Common myeloid progenitor, CD34-positive (primary cell): ENCODE measurements around the gene HOXD12.

ENCODE experiments used
- CTCF ChIA-PET: fragments of 350-600 bp; sonication (Branson Sonifier 250); formaldehyde crosslinking; loops from one replicate; lab custom pipeline; 2021; ENCODE audit warnings: antibody characterized with exemption; lab: Charles Lee
- POLR2A ChIA-PET: fragments of 350-600 bp; sonication (Branson Sonifier 250); formaldehyde crosslinking; loops from one replicate; lab custom pipeline; 2021; ENCODE audit warnings: antibody characterized with exemption; lab: Charles Lee
- DNase-seq, 3 donors: peaks; one replicate each; pipeline versions ENCODE4 v3.0.0 to v3.0.0-alpha.2; 2013
- H3K27ac ChIP-seq, 2 experiments: 1 replicate in 1 of 2; 2 replicates in 1 of 2; pipeline ENCODE4 v1.7.0; 2013; ENCODE audit warnings: inconsistent platforms in 2 of 2, low read length in 2 of 2, mild to moderate bottlenecking in 2 of 2, low read depth in 1 of 2, moderate library complexity in 1 of 2; ENCODE audit not compliant: severe bottlenecking in 2 of 2, insufficient read depth in 1 of 2, poor library complexity in 1 of 2
- H3K27me3 ChIP-seq, 5 experiments: replicated peaks in 2 of 5; 1 replicate in 3 of 5; 2 replicates in 2 of 5; pipeline versions ENCODE4 v1.6.1 to v1.7.0; 2013; ENCODE audit warnings: low read length in 4 of 5, mild to moderate bottlenecking in 2 of 5, moderate library complexity in 2 of 5, inconsistent platforms in 1 of 5; ENCODE audit not compliant: insufficient read depth in 5 of 5, control insufficient read depth in 4 of 5
- H3K36me3 ChIP-seq, 4 experiments: 1 replicate in 2 of 4; 2 replicates in 2 of 4; pipeline versions ENCODE4 v1.6.1 to v1.7.0; 2013; ENCODE audit warnings: low read length in 3 of 4, control low read depth in 1 of 4, mild to moderate bottlenecking in 1 of 4; ENCODE audit not compliant: control insufficient read depth in 4 of 4, insufficient read depth in 4 of 4
- H3K4me1 ChIP-seq, 4 experiments: 1 replicate in 3 of 4; 2 replicates in 1 of 4; pipeline versions ENCODE4 v1.6.1 to v1.7.1; 2013; ENCODE audit warnings: low read length in 3 of 4, mild to moderate bottlenecking in 3 of 4, control low read depth in 1 of 4, inconsistent platforms in 1 of 4, moderate library complexity in 1 of 4; ENCODE audit not compliant: control insufficient read depth in 4 of 4, insufficient read depth in 4 of 4; ENCODE audit errors: control extremely low read depth in 1 of 4
- H3K4me3 ChIP-seq, 7 experiments: 1 replicate in 4 of 7; 2 replicates in 3 of 7; pipeline versions ENCODE4 v1.5.1 to v1.7.0; 2013; ENCODE audit warnings: mild to moderate bottlenecking in 7 of 7, low read length in 6 of 7, moderate library complexity in 6 of 7, inconsistent platforms in 2 of 7, low read depth in 2 of 7, control low read depth in 1 of 7; ENCODE audit not compliant: insufficient read depth in 4 of 7, control insufficient read depth in 1 of 7; ENCODE audit errors: extremely low read depth in 1 of 7
- H3K9me3 ChIP-seq, 5 experiments: 1 replicate in 4 of 5; 2 replicates in 1 of 5; pipeline versions ENCODE4 v1.6.1 to v1.7.1; 2013; ENCODE audit warnings: low read length in 4 of 5, mild to moderate bottlenecking in 2 of 5, inconsistent platforms in 1 of 5, low read depth in 1 of 5, moderate library complexity in 1 of 5; ENCODE audit not compliant: control insufficient read depth in 4 of 5, insufficient read depth in 2 of 5; ENCODE audit errors: control extremely low read depth in 1 of 5
- WGBS: methylation state at CpG from one replicate; pipeline ENCODE4 v1.1.5; 2013; ENCODE audit not compliant: insufficient coverage; 5-methylcytosine and 5-hydroxymethylcytosine counted together

Gene HOXD12

DNA sequence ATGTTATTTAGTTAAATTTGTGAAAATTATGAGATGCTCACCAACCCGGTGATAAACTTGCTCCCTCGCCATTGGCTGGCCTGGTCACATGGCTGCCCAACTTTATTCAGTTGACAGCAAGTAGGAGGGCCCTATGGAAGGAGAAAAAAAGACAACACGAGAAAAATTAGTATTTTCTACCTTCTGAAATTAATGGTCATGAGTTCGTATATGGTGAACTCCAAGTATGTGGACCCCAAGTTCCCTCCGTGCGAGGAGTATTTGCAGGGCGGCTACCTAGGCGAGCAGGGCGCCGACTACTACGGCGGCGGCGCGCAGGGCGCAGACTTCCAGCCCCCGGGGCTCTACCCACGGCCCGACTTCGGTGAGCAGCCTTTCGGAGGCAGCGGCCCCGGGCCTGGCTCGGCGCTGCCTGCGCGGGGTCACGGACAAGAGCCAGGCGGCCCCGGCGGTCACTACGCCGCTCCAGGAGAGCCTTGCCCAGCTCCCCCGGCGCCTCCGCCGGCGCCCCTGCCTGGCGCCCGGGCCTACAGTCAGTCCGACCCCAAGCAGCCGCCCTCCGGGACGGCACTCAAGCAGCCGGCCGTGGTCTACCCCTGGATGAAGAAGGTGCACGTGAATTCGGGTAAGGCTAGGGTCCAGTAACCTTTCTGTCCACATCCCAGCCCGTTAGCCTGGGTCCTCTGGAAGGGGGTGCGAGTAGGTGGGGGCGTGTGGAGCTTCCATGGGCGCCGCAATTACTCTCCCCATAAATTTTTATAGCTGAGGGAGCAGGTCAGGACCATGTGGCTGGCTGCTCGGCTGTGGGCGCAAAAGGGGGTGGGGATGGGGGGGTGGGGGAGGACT is 52.1 kb downstream of the HOXD12 start, which contains the start of gene HOXD4:
Gene HOXD4 (plus strand): TSS at position 109 of the 846 bp plus-strand sequence. CDS start 84 bp downstream, at position 193.
- H3K4me3 ChIP-seq, result no peak within 1 kb of the TSS
- H3K4me1 ChIP-seq, result peaks cover 0 to 9% (median 1%) of the 10 kb centered on the region in 4 experiments
- 2% methylated on average over 49 of the region's 55 CpGs for WGBS
- no peak for DNase-seq
- H3K36me3 ChIP-seq, result no peaks in the 10 kb centered on the region
- H3K9me3 ChIP-seq, result peaks cover 0 to 4% (median 0%) of the 10 kb centered on the region in 5 experiments
- H3K27ac ChIP-seq, result no peak within 1 kb of the TSS
- peaks cover 17 to 100% (median 64%) of the 10 kb centered on the region in 5 experiments for H3K27me3 ChIP-seq
- CTCF ChIA-PET, result interaction anchor here (0.7 to 1.8 kb wide), 4 partner anchors 9 to 36 kb away, joined by 3 to 5 read pairs (median 3); no protein-coding TSS in a partner anchor
- POLR2A ChIA-PET, result no interaction called here
